Measurements from ENCODE around the gene DUSP8.
A peak's percentile ranks its signal among the peaks of the same experiment; 100 is the strongest.
"Not testable (repeated sequence)": the region's sequence is repeated elsewhere in the genome, so short reads cannot be mapped to it uniquely, and the experiment has no call there.

The DUSP8 gene

DNA sequence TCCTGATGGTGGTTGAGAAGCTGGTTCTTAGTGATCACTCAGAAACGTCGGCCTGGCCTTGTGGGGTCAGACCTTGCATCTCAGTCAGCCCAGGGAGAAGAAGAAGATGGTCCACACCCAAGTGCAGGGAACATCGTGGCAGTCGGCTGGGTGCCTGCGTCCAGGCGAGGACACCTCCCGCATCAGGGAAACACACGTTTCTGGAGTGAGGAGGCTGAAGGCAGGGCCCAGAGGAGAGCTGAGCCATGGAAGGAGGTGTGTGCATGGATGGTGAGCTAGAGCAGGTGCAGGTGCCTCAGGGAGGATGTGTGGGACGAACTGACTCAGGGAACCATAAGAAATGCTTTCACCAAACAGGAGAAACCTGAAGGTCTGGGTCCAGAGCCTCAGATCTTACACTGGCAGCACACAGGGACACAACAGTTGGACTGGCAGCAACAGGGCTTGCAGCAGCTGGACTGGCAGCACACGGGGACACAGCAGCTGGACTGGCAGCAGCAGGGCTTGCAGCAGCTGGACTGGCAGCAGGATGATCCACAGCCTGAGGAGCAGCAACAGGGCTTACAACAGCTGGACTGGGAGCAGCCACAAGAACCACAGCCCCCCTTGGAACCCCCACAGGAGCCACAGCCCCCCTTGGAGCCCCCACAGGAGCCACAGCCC, 25.4 kb upstream of the DUSP8 start:
- DNase-seq (ENCODE audit: insufficient read length, low spot score) (no peak), FAIRE-seq (no peak)
- TF ChIP-seq POLR2A (IDR thresholded peaks at IDR 0.05; ENCODE audit: low read depth, low read length): no peak

DNA sequence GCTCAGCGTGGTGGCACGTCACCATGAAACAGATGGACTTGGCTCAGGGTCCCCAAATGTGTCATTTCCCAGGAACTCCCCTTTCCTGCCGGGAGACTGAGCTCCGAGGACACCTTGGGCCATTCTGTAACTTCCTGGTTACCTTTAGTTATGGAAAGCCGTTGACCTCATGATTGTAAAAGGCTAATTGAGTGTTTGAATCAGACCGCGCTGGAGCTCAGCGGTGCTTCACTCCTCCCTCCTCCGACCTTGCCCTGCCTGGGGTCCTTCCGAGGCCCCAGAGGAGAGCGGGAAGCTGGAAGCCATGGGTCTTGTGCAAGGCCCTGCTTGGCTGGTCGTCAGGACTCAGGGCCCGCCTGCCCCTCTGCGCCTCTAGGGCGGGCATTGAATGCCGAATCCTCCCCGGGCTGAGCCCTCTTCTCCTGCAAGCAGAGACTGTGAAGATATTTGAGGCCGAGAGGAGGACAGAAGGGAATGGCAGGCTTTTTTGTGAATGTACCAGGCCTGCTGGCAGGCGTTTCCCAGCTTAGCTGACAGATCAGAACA, 24.6 kb upstream of the DUSP8 start:
- not testable (repeated sequence) for FAIRE-seq; DNase-seq (ENCODE audit: insufficient read length, low spot score)

GRCh38 chr11:1595994-1596575, 24.0 kb upstream of the DUSP8 start:
- FAIRE-seq: not testable (repeated sequence)

DNA sequence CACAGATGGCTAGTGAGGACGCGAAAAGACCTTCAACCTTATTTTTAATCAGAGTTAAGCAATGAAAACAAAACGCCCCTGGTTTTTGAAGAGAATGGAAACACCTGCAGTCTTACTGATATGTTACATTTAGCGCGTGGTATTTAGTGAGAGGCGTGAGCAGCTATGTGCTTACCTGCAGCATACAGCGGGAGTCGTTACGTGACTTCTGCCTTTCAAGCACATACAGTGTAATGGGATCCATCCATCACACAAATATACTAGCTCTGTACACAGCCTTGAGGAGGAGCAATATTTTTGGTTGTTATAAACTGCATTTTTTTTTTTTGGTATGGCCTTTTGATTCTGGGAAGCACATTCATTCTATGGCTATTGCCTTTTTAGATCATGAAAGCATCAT, 20.6 kb upstream of the DUSP8 start:
- TF ChIP-seq POLR2A (IDR thresholded peaks at IDR 0.05; ENCODE audit: low read depth, low read length): no peak
- DNase-seq (ENCODE audit: insufficient read length, low spot score) (no peak), FAIRE-seq (no peak)

More at GRCh38 chr11:1595994-1596575, 24.0 kb upstream of the DUSP8 start:
- DNase-seq (ENCODE audit: insufficient read length, low spot score): not testable (repeated sequence)

- no peak for TF ChIP-seq POLR2A (IDR thresholded peaks at IDR 0.05; ENCODE audit: low read depth, low read length)
- FAIRE-seq (no peak), DNase-seq (ENCODE audit: insufficient read length, low spot score) (no peak)
Measured at GRCh38 chr11:1589996-1590395, 17.9 kb upstream of the DUSP8 start.

DNA sequence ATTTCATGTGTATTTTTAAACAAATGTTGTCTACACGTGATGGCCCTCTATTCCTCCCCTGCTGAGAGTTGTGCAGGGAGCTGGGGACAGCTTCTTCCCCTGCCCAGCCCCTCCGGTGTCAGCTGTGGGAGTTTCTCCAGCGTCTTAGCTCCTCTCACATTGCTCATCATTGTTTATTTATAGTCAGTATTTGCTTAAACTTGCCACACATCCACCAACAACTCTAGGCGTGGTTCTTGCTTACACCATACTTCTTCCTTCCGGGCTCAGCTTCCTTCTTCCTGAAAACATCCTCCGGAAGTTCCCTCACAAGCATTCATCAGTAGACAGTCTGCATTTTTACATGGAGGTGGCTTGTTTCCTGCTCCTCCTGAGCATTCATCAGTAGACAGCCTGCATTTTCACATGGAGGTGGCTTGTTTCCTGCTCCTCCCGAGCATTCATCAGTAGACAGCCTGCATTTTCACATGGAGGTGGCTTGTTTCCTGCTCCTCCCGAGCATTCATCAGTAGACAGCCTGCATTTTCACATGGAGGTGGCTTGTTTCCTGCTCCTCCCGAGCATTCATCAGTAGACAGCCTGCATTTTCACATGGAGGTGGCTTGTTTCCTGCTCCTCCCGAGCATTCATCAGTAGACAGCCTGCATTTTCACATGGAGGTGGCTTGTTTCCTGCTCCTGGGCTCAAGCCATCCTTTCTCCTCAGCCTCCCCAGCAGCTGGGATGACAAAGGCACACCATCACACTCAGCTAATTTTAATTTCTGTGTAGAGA, 17.3 kb upstream of the DUSP8 start:
- DNase-seq (ENCODE audit: insufficient read length, low spot score); FAIRE-seq: not testable (repeated sequence)

- no peak for TF ChIP-seq POLR2A (IDR thresholded peaks at IDR 0.05; ENCODE audit: low read depth, low read length)
- FAIRE-seq (no peak), DNase-seq (ENCODE audit: insufficient read length, low spot score) (no peak)
Measured at GRCh38 chr11:1586699-1587098, 14.6 kb upstream of the DUSP8 start.

- not testable (repeated sequence) for FAIRE-seq; DNase-seq (ENCODE audit: insufficient read length, low spot score)
Measured at GRCh38 chr11:1584661-1585370, 12.7 kb upstream of the DUSP8 start, which contains the start of gene KRTAP5-1. KRTAP5-1 (minus strand) TSS chr11:1585283; CDS start chr11:1585249, 34 bp downstream.

DNA sequence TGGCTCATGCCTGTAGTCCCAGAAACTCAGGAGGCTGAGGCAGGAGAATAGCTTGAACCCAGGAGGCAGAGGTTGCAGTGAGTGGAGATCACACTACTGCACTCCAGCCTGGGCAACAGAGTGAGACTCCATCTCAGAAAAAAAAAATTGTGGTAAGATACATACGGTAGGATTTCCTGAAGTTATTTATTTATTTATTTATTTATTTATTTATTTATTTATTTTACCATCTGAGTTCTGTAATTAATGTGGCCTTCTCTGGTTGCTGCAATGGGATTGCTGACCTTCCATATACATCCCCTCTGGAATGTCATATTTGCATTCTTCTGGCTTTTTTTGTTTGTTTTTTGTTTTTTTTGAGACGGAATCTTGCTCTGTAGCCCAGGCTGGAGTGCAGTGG, 10.8 kb upstream of the DUSP8 start:
- DNase-seq (ENCODE audit: insufficient read length, low spot score); FAIRE-seq: not testable (repeated sequence)

DNA sequence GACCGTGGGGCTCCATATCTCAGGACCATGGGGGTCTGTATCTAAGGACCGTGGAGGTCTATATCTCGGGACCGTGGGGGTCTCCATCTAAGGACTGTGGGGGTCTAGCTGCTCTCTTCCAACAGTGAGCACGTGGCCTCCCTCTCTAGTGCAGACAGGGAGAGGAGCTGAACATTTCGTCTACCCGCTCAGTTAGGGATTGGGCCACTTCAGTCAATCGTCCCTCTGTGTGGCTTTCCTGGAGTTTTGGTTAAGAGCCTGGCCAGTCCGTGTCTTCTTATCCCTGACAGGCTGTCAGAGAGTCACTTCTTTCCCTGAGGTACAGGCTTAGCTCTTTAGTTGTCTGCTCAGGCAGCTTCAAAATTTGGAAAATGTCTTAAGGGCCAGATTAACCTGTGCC, 9.9 kb upstream of the DUSP8 start:
- DNase-seq (ENCODE audit: insufficient read length, low spot score) (no peak), FAIRE-seq (no peak)
- TF ChIP-seq POLR2A (IDR thresholded peaks at IDR 0.05; ENCODE audit: low read depth, low read length): no peak

- no peak for TF ChIP-seq POLR2A (IDR thresholded peaks at IDR 0.05; ENCODE audit: low read depth, low read length)
- no peak for FAIRE-seq
- no peak for DNase-seq (ENCODE audit: insufficient read length, low spot score)
Measured at GRCh38 chr11:1576825-1577224, 4.8 kb upstream of the DUSP8 start.

GRCh38 chr11:1575756-1576155, 3.7 kb upstream of the DUSP8 start:
- not testable (repeated sequence) for DNase-seq (ENCODE audit: insufficient read length, low spot score); FAIRE-seq

- no peak for FAIRE-seq
- no peak for DNase-seq (ENCODE audit: insufficient read length, low spot score)
- no peak for TF ChIP-seq POLR2A (IDR thresholded peaks at IDR 0.05; ENCODE audit: low read depth, low read length)
Measured at GRCh38 chr11:1574933-1575242, 2.8 kb upstream of the DUSP8 start.

GRCh38 chr11:1574238-1574932, 2.3 kb upstream of the DUSP8 start:
- FAIRE-seq (no peak), DNase-seq (ENCODE audit: insufficient read length, low spot score) (peak; percentile 75)
- TF ChIP-seq POLR2A (IDR thresholded peaks at IDR 0.05; ENCODE audit: low read depth, low read length): no peak
